Epithelial cell of prostate (primary cell): ENCODE data around the gene HDGFL2.

Experiments used
- DNase-seq: peaks from one replicate; pipeline ENCODE4 v3.0.0-alpha.2; 2011; ENCODE audit warnings: low read depth, low spot score
- H3K27ac ChIP-seq: fragments of 450-650 bp; 2 replicates; pipeline ENCODE4 v1.5.1; 2017; ENCODE audit warnings: mild to moderate bottlenecking

The HDGFL2 gene

DNA sequence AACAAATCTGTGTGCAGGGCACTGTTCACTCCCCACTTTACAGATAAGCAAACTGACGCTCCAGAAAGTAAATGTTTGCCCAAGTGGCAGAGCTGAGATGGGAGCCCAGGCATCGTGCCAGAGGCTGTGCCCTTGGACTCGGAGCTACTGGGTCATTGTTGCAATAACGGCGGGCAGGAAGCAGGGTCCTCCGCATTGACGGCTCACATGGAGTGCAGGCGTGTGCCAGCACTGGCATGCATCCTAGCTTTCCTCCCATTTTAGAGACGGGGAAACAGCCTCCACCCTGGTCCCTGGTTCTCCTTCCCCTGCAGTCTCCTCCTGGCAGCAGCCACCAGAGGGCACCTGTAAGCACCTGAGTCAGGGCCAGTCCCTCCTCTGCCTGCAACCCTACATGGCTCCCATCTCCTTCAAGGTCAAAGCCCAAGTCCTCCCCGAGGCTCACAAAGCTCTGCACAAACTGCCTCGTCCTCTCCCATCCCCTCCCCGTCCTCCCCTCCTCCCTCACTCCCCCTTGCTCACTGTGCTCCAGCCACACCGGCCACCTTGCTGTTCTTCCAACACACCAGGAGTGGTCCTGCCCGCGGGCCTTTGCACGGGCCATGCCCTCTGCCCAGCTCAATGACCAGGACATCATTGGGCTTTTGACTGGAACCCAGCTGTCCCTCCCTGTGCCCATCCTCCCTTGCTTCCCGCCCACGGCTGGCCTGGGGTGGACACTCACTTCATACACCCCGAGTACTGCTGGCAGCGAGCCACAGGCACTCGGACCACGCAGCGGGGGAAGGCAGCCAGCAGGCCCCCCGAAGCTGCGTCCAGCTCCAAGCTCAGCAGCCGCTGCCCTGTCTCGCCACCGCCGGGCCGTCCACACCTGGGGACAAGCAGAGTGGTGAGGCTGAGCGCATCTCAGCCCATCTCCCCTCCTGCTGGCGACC lies 75.5 kb downstream of the HDGFL2 start:
- H3K27ac ChIP-seq: no peak overlapping the region
- no peak for DNase-seq

DNA sequence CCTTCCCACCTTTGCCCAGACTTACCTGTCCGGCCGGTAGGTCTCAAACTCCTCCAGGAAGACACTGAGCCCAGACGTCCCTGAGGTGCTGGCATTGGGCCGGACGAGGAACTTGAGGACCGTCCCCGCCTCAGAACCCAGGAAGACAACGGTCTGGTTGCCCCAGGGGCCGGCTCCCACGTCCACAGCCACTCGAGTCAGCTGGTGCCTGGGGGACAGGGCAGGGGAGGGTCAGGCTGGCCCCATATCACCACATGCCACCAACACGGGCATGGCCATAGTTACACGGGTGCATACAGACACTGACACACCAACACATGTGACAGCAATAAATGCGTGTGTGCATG lies 76.1 kb downstream of the HDGFL2 start:
- H3K27ac ChIP-seq: no peak overlapping the region
- no peak for DNase-seq

DNA sequence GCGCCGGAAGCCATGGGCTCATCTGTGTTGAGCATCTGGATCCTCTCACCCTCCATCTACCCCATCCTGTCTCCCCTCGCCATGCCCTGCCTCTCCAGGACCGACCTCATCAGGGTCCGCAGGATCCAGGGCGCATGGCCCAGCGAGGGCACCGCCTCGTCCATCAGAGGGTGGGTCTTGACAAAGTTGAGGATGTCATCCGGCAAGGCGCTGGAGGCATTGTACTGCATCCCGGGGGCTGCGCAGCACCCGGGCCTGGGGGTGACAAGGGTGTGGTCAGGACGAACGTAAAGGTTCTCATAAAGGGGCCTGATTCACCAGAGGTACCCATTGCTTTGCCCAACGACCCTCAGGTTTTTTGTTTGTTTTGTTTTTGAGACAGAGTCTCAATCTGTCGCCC lies 77.9 kb downstream of the HDGFL2 start:
- no peak overlapping the region for H3K27ac ChIP-seq
- no peak for DNase-seq

DNA sequence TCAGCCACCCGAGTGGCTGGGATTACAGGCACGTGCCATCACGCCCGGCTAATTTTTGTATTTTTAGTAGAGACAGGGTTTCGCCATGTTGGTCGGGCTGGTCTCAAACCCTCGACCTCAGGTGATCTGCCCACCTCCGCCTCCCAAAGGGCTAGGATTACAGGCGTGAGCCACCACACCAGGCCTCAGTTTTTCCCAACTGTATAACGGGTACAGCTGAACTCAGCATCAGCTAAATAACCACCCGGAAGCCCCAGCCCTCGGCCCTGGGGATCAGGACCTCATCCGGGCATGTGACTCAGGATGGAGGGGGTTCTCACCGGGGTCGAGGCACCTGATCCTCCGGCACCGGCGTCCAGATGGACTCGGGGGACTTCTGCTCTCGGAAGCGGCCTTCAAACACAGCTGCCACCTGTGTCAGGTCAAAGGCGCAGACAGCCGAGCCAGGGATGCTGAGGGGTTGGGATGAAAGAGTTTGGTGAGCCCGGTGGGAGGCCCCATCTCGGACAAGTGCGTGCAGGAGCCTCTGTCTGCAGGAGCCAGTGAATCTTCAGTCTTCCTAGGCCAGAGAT lies 78.5 kb downstream of the HDGFL2 start:
- H3K27ac ChIP-seq: no peak overlapping the region
- DNase-seq: no peak
